Muscle layer of duodenum (tissue), 2 donors: ENCODE data around the gene PGA5.

Experiments
- H3K27ac ChIP-seq: one replicate; pipeline ENCODE4 v1.7.0; 2013; ENCODE audit warnings: mild to moderate bottlenecking, low read length
- H3K27me3 ChIP-seq: one replicate; pipeline ENCODE4 v1.7.0; 2013; ENCODE audit warnings: low read depth, mild to moderate bottlenecking, control low read depth, low read length
- H3K36me3 ChIP-seq, 2 donors: one replicate each; pipeline ENCODE4 v1.7.0; 2013; ENCODE audit warnings: low read length in 2 of 2, control low read depth in 1 of 2, mild to moderate bottlenecking in 1 of 2; ENCODE audit not compliant: insufficient read depth in 2 of 2, control insufficient read depth in 1 of 2
- H3K4me1 ChIP-seq, 2 donors: one replicate each; pipeline ENCODE4 v1.7.0; 2013; ENCODE audit warnings: low read length in 2 of 2, mild to moderate bottlenecking in 2 of 2, control low read depth in 1 of 2, moderate library complexity in 1 of 2; ENCODE audit not compliant: insufficient read depth in 2 of 2, control insufficient read depth in 1 of 2
- H3K4me3 ChIP-seq, 2 donors: one replicate each; pipeline ENCODE4 v1.7.0; 2013; ENCODE audit warnings: low read length in 2 of 2, low read depth in 1 of 2, mild to moderate bottlenecking in 1 of 2
- H3K9me3 ChIP-seq, 2 donors: one replicate each; pipeline ENCODE4 v1.7.0; 2013; ENCODE audit warnings: low read length in 2 of 2, control low read depth in 1 of 2, mild to moderate bottlenecking in 1 of 2; ENCODE audit not compliant: control insufficient read depth in 1 of 2
- donor health status: healthy.

The PGA5 gene

DNA sequence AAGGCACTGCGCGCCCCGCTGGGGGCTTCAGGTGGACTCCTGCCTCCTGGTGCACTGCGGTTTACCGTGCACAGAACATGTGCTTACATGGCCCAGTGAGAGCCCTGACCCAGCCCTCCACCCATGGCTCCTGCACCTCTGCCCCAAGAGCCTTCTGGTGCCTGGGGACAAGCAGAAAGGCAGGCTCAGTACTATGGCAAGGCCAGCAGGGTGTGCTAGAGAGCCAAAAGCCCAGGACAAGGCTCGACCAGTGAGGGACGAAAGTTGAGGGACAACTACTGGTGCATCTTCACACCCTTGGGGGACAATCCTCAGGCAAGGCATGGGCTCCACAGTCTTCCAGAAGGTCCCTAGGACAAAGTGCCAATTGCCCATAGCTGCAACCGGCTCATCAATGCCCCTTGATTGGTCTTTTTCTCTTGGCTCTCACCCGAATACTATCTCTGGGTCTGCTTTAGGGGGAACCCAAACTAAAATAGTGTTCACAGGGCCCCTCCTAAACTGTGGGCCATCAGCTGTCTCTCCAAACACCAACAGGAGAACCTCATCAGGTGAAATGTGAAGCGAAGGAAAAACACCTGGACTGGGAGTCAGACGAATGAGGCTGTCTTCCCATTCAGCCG, 13.5 kb downstream of the PGA5 start:
- Histone ChIP-seq H3K27me3 (no peaks in the 10 kb centered on the region), H3K4me3 (no peak overlapping the region), H3K27ac (no peak overlapping the region)

GRCh38 chr11:61256710-61257482, 15.9 kb downstream of the PGA5 start:
- H3K4me3 ChIP-seq = no peak overlapping the region
- H3K27ac ChIP-seq = no peak overlapping the region
- no peaks in the 10 kb centered on the region for H3K9me3 ChIP-seq
- H3K27me3 ChIP-seq = no peaks in the 10 kb centered on the region
- H3K4me1 ChIP-seq = no peaks in the 10 kb centered on the region
- no peaks in the 10 kb centered on the region for H3K36me3 ChIP-seq

More for the DNA sequence above, 13.5 kb downstream of the PGA5 start:
- Histone ChIP-seq H3K9me3 (no peaks in the 10 kb centered on the region), H3K36me3 (no peaks in the 10 kb centered on the region), H3K4me1 (no peaks in the 10 kb centered on the region)

DNA sequence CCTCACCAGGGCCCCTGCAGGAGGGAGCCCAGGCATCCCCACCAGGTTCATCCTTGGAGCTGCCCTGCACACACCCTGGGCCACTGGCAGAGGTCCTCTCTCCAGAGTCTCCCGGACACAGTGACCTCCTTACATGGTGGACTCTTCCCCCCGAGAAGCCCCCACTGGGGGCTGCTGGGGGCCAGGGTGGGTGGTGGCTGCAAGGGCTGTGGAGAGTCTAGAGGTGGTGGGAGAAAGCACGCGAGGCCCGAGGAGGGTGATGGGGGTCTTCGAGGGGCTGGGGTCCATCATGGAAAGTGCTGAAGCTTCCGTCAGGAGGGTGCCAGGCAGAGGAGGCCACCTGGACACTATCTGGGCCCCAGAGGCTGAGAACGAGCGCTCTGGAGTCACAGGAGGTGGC, 17.6 kb downstream of the PGA5 start:
- no peaks in the 10 kb centered on the region for H3K9me3 ChIP-seq
- no peaks in the 10 kb centered on the region for H3K4me1 ChIP-seq
- H3K27ac ChIP-seq = no peak overlapping the region
- no peaks in the 10 kb centered on the region for H3K36me3 ChIP-seq
- H3K27me3 ChIP-seq = no peaks in the 10 kb centered on the region
- H3K4me3 ChIP-seq = no peak overlapping the region

- H3K27me3 ChIP-seq = no peaks in the 10 kb centered on the region
- H3K9me3 ChIP-seq = no peaks in the 10 kb centered on the region
- H3K4me1 ChIP-seq = no peaks in the 10 kb centered on the region
- H3K27ac ChIP-seq = no peak overlapping the region
- no peak overlapping the region for H3K4me3 ChIP-seq
- H3K36me3 ChIP-seq = no peaks in the 10 kb centered on the region
These were observed 18.4 kb downstream of the PGA5 start for GRCh38 chr11:61259363-61259762.

DNA sequence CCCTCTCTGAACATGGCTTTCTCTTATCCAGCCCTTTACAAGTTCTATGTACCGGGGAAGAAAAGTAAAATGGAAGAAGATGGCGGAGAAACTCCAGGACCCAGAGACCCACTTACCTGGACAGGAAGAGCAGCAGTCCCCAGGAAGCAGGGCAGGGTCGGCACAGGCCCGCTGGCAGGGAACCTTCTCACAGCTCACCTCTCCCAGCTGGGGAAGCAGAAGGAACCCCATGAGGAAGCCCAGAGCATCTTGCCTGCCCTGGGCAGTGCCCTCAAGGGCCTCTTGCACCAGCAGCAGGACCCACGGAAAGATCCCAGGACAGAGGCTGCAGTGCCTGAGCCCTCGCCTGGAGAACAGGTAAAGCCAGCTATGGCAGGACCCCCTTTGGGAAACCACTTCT, 23.4 kb downstream of the PGA5 start:
- Histone ChIP-seq H3K27ac (no peak overlapping the region), H3K36me3 (no peaks in the 10 kb centered on the region), H3K9me3 (no peaks in the 10 kb centered on the region), H3K4me1 (no peaks in the 10 kb centered on the region), H3K4me3 (no peak overlapping the region), H3K27me3 (no peaks in the 10 kb centered on the region)

DNA sequence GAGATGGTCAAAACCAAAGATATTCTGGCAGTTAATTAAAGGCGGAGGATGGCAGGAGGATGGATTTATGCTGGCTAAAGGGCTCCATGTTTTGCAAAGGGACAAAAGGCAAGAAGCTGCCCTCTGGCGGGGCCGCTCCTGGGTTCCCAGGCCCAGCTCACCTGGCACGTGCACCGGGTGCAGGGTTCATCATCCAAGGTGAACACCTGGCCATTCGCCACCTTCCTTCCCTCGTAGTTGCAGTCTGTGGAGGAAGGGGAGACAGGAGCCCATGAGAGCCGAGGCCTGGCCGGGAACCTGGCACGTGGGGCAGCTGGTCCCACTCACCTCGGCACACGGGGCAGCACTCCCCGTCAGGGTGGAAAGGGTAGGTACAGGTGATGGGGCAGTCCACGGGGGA, 23.8 kb downstream of the PGA5 start:
- no peaks in the 10 kb centered on the region for H3K36me3 ChIP-seq
- H3K27ac ChIP-seq = no peak overlapping the region
- H3K4me1 ChIP-seq = no peaks in the 10 kb centered on the region
- no peak overlapping the region for H3K4me3 ChIP-seq
- no peaks in the 10 kb centered on the region for H3K9me3 ChIP-seq
- H3K27me3 ChIP-seq = no peaks in the 10 kb centered on the region

- no peaks in the 10 kb centered on the region for H3K4me1 ChIP-seq
- H3K9me3 ChIP-seq = no peaks in the 10 kb centered on the region
- H3K27ac ChIP-seq = no peak overlapping the region
- no peaks in the 10 kb centered on the region for H3K36me3 ChIP-seq
- no peaks in the 10 kb centered on the region for H3K27me3 ChIP-seq
- no peak overlapping the region for H3K4me3 ChIP-seq
These were observed 24.4 kb downstream of the PGA5 start for GRCh38 chr11:61265357-61265756.

DNA sequence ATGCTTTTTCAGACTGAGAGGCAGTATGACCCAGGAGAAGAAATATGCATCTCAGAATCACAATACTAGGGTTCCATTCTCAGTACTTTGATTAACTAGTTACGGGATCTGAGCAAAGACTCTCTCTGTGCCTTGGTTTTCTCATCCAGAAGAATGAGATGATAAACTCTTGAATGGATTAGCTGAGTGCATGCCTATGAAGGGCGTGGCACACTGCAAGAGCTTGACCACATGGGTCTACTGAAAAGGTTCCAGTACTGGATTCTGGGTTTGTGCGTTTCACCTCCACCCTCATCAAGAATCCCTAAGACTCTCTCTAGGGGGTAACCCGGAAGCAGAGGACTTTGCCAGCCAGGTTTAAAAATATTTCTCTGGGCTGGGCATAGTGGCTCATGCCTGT, 25.6 kb downstream of the PGA5 start:
- Histone ChIP-seq H3K27me3 (no peaks in the 10 kb centered on the region), H3K4me1 (no peaks in the 10 kb centered on the region), H3K9me3 (no peaks in the 10 kb centered on the region), H3K4me3 (no peak overlapping the region), H3K36me3 (no peaks in the 10 kb centered on the region), H3K27ac (no peak overlapping the region)

DNA sequence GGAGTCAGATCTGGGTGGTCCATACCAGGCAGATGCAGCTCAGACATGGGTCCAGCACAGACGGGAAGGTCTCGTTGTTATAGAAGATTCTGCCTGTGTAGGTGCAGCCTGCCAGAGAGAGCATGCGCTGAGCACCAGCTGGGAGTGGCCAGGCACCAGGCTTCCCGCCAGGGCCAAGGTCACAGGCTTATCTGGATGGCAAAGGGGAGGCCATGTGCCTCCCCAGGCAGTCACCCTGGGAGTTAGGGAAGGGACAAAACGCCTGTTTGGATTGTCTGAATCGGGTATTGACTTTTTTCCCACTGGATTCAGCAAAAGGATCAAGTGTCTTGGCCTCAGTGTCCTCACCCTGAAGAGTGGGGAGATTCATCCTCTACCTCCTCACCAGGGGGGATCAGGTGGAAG, 26.5 kb downstream of the PGA5 start:
- Histone ChIP-seq H3K4me1 (no peaks in the 10 kb centered on the region), H3K27ac (no peak overlapping the region), H3K27me3 (no peaks in the 10 kb centered on the region)

GRCh38 chr11:61268588-61269250, 27.7 kb downstream of the PGA5 start:
- H3K9me3 ChIP-seq = no peaks in the 10 kb centered on the region

More for the DNA sequence above, 26.5 kb downstream of the PGA5 start:
- H3K4me3 ChIP-seq = no peak overlapping the region
- no peaks in the 10 kb centered on the region for H3K36me3 ChIP-seq
- no peaks in the 10 kb centered on the region for H3K9me3 ChIP-seq

DNA sequence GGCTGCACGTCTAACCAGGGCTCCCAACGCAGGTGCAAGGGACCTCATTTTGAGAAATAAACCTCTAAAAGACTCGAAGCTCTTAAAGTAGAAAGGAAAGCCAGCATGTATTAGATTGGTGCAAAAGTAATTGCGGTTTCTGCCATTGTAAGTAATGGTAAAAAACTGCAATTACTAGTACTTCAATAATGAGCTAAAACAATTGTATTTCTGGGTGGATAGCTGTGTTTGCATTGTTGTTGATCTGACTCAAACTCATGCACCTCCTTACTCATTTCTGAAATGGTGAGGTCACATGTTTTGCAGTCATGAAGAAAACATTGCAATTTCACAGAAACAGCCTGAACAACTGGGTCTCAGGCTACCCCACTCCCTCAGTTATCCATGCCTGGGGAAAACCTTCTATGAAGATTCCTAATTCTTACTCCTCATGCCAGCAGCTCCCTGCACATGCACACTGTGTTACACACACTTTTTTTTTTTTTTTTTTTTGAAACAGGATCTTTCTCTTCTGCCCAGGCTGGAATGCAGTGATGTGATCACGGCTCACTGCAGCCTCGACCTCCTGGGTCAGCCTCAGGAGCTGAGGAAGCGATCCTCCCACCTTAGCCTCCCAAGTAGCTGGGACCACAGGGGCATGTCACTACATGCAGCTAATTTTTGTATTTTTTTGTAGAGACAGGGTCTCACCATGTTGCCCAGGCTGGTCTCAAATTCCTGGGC, 29.5 kb downstream of the PGA5 start:
- H3K4me3 ChIP-seq = no peak overlapping the region
- H3K36me3 ChIP-seq = no peaks in the 10 kb centered on the region
- H3K27me3 ChIP-seq = no peaks in the 10 kb centered on the region
- no peaks in the 10 kb centered on the region for H3K4me1 ChIP-seq
- H3K9me3 ChIP-seq = no peaks in the 10 kb centered on the region
- no peak overlapping the region for H3K27ac ChIP-seq

More at GRCh38 chr11:61268588-61269250, 27.7 kb downstream of the PGA5 start:
- Histone ChIP-seq H3K4me3 (no peak overlapping the region), H3K27me3 (no peaks in the 10 kb centered on the region), H3K27ac (no peak overlapping the region), H3K36me3 (no peaks in the 10 kb centered on the region), H3K4me1 (no peaks in the 10 kb centered on the region)
